GOT3 (cell line): Measurements from ENCODE around the gene MTERF1.

Experiments used
- DNase-seq: peaks from one replicate; lab custom pipeline; 2025; ENCODE audit warnings: mixed read lengths; lab: John Stamatoyannopoulos, UW

The MTERF1 gene

GRCh38 chr7:91832493-91833045 lies 47.9 kb downstream of the MTERF1 start:
- DNase-seq = no peak

- DNase-seq = no peak
Measured at GRCh38 chr7:91827169-91827568, 53.3 kb downstream of the MTERF1 start.

- DNase-seq = no peak
Measured at GRCh38 chr7:91826377-91826776, 54.1 kb downstream of the MTERF1 start.

GRCh38 chr7:91824201-91824600 lies 56.3 kb downstream of the MTERF1 start:
- DNase-seq = no peak
